HG03571 (cell line): ENCODE data around the gene MRPL42.
"Not testable (repeated sequence)": the region's sequence is repeated elsewhere in the genome, so short reads cannot be mapped to it uniquely, and the experiment has no call there.

ENCODE experiments used
- ATAC-seq: cut with Tn5 transposase; IDR thresholded peaks from one replicate; pipeline ENCODE4 v1.9.1; 2021; ENCODE audit not compliant: unreplicated experiment

MRPL42 gene

DNA sequence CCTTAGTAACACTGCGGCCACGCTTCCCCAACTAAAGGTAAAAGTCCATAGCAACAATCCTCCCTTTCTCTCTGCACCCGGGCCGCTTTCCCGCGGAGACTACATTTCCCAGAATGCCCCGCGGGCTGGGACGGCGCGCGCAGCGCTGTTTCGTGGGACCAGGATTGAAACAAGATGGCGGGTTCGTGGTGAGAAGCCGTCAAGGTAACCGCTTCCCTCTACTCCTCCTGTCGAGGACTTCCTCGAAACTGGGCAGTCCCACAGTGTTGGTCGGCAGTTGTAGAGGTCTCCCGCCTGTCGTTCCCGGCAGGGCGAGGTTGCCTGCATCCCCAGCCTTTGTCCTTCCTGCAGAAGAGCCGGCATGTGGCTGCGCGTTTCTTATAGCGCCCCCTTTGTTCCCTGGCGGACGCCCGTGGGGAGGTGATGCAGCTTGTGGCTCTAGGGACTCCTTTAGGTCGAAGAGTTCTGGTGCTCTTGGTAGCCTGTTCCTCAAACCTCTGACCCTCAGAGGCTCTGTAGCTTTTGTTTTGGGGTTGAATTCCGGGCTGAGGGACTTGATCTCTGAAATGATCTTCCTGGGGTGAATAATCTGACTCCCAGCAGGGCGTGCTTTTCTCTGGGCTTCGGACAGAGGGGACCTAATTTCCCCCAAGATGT lies at the start of gene MRPL42:
Gene MRPL42 (plus strand): TSS at position 164 of the 657 bp plus-strand sequence. CDS start 1,772 bp downstream, outside the sequence.
- peak; percentile 89 for ATAC-seq

DNA sequence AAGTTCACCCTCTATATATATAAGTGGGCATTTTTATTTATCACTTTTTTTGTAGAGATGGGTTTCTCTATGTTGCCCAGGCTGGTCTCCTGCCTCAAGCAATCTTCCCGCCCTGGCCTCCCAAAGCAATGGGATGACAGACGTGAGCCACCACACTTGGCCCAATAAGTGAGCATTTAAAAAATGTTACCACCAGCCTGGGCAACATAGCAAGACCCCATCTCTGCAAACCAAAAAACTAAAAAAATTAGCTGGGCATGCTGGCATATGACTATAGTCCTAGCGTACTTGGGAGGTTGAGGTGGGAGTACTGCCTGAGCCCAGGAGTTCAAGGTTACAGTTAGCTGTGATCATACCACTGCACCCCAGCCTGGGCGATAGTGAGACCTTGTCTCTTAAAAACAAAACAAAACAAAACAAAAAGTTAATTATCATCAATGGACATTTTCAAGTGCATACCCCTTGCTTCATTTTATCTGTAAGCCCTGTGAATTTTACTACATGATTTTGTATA lies 49.3 kb upstream of the MRPL42 start:
- ATAC-seq, result no peak

DNA sequence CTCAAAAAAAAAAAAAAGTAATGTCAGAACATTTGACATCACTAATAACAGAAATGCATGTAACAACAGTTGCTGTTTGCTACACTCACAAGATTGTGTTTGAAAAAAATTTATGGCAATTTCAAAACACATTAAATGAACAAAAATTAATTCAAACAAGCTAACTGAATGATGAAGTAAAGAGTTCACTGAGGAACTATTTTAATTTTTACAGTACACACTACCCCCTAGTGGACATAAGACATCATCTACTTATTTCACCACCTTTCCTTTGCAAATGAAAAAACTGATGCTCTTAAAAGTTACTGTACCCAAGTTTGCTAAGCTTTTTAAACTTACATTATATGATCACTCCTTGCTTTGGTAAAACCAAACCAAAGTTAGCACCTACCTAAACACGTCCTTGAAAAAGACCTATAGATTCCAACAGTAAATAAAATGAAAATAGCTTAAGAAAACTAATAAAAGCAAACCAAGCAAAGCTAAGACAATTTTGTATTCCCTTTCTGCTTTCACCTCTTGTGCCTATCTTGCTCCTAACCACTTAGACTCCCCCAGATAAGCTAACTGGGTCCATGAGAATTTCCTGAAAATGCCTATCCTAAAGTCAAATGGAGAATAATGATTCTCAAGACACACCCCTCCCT lies 47.8 kb upstream of the MRPL42 start:
- ATAC-seq, result no peak

DNA sequence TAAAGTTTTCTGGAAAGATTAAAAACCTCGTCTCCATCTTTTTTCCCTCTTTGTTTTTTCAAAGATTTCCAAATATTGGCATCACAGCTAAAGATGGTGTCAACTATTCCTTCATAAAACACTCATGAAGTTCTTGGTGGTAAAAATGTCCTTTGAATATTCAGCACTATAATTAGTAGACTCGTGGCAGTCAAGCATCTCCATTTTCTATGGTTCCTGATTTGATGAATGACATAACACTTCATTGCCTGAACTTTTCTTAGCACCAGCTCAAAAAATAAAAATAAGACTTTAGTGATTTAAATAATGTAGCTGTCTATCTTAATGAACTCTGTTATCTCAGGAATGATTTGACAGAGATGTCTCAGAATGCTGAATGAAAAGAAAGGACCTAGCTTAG lies 45.3 kb upstream of the MRPL42 start:
- ATAC-seq, result no peak

DNA sequence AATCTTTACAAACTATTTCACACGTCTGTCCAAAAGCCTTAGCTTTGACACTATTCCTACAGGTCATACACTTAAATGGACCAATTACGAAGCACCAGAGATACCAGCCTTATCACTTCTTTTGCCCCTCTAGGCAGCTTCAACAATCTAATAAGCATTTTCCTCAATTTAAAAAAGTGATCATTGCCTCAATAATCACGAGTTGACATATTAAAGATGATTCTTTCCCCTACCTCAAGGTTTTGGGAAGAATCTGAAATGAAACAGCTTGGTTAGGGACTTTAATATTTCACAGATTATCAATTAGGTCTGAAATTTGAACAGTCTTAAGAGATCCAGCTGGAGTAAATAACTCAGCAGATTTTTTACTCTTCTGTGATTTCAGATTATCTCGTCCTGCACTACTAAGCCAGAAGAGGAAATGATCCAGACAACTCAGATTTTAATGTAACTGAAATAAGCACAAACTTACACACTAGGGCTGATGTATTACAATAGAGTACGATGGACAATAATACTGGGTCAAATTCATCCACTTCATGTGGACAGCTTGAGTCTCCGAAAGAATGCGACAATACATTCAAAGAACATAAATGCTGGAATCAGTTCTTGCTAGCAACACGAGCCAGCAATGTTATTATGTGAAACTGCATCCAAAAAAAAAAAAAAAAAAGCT lies 41.4 kb upstream of the MRPL42 start:
- no peak for ATAC-seq

DNA sequence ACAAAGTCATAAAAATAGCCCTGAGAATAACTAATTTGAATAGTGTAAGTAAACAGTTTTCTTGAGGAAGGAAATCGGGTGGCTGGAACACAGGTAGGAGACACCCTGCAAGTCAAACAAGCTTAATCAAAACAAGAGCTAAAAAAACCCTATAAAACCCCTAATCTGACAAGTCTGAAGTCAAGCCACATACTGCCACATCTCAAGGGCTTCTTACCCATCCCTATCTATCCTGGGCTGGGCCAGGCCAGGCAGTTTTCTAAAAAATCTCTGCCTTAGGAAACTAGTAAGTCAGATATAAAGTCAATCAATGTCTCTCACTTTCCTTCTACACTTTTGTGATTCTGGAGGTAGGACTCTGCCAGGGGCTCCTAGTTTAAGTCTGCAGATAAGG lies 40.9 kb upstream of the MRPL42 start:
- ATAC-seq, result no peak

DNA sequence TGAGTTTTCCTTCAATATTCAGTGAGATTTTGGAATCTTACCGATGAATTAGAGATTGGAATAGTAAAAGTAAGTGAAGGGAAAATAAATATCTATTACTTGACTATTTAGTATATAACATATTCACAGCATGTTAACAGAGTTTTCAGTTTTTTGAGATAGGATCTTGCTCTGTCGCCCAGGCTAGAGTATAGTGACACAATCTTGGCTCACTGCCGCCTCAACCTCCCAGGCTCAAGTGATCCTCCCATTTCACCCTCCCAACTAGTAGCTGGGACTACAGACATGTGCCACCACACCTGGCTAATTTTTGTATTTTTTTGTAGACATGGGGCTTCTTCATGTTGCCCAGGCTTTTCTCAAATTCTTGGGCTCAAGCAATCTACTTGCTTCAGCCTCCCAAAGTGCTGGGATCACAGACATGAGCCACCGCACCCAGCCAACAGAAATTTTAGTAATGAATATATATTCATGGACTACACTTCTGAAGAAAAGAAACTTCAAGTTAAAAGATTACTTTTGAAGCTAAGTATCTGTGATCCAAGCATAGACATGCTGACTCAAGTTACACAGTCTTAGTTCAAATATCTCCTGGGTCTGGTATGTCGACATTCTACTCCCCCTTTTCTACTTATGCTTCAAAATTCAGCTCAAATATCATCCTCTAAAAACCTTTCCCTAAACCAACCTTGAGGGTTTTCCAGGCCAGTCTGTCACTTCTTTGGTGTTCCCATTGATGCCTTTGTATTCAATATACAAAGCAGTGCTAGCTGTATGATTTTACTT lies 39.3 kb upstream of the MRPL42 start:
- ATAC-seq, result no peak

DNA sequence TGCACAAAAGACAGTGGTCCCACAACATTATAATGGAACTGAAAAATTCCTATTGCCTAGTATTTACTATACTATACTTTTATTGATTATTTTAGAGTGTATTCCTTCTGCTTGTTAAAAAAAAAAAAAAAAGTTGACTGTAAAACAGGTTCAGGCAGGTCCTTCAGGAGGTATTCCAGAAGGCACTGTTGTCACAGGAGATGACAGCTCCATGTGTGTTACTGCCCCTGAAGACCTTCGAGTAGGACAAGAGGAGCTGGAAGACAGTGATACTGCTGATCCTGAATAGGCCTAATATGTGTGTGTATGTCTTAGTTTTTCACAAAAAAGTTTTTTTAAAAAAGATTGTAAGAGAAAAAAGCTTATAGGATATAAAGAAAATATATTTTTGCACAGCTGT lies 37.9 kb upstream of the MRPL42 start:
- ATAC-seq, result no peak

DNA sequence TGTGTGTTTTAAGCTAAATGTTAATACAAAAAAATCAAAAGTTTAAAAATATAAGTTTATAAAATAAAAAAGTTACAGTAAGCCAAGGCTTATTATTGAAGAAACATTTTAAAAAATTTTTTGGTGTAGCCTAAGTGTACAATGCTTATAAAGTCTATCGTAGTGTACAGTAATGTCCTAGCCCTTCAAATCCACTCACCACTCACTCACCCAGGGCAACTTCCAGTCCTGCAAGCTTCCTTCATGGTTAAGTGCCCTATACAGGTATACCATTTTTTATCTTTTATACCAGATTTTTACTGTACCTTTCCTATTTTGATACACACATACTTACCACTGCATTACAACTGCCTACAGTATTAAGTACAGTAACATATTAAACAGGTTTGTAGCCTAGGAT lies 37.5 kb upstream of the MRPL42 start:
- ATAC-seq, result no peak

DNA sequence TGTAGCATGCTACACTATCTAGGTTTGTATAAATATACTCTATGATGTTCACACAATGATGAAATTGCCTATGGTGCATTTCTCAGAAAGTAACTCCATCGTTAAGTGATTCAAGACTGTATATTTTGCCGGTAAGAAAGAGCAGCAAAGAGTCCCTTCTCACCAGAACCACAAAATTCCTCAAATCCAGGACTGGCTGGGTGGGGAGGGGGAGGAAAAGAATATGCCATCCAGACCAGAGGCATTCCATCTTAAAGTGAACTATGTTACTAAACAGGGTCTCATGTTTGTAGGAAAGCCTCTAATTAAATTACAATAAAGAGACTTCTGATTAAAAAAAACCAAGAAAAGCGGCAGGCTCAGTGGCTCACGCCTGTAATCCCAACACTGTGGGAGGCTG lies 37.0 kb upstream of the MRPL42 start:
- no peak for ATAC-seq

DNA sequence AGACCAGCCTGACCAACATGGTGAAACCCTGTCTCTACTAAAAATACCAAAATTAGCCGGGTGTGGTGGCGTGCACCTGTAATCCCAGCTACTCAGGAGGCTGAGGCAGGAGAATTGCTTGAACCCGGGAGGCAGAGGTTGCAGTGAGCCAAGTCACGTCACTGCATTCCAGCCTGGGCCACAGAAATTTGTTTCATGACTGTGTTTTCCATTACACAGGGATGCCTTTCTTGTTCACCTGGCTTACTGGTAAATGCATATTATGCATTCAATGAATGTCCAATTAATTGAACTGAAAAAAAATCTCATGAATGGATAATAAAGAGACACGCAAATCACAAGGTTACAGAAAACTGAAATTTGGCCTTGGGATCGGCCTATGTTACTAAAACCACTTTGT lies 35.3 kb upstream of the MRPL42 start:
- not testable (repeated sequence) for ATAC-seq

DNA sequence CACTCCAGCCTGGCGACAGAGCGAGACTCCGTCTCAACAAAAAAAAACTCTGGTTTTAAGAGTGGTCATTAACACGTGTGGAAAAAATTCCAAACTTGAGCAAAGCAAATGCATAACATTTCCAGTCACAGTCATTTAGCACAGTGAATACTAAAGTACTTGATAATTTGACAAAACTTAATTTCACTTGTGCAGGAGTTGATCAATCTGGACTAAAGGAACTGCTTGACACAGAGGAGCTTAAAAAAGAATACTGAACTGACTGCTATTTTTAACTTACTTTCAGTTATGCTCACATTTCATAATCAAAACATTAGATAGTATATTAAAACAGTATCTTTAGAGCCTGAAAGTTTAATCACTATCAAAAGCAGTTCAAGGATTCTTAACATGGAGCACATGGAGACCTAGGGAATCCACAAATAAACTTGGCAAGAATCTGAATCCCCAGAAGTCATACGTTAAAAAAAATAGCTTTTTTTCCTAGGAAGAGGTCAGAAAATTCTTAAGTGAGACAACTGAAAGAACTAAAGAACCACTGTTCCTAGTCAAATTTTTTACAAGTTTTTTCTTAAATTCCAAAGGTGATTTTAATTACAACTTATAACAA lies 33.0 kb upstream of the MRPL42 start:
- no peak for ATAC-seq

DNA sequence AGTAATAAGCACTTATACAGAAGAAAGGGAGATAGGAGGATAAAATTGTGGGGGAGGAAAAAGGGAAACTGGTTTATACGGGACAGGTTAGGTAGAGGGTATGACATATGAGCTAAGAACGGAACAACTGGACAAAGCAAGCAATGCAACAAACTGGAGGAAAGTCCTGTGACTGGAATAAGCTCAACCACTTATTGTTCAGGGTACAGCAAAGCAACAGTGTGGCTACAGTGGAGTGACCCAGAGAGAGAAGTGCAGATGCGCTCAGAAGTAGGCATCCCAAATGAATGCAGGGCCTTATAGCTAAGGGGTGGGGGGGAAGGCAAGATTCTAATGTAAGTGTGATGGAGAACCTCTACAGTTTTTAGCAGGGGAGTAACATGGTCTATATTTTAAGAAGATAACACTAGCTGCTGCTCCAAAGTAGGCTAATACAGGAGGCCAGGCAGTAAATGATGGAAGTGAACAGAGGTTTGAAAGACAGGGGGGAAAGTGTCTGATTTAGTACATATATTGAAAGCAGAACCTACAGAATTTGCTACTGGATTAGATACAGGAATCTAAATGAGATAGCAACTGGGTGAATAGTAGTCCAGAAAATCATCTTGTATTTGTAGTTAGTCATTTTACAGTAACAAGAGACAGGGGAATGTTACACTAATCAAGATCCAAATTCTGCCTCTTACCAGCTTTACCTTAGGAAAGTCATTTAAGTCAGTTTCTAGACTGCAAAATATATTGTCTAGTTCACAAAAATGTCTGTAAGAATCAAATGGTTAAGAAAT lies 28.9 kb upstream of the MRPL42 start:
- ATAC-seq, result no peak

DNA sequence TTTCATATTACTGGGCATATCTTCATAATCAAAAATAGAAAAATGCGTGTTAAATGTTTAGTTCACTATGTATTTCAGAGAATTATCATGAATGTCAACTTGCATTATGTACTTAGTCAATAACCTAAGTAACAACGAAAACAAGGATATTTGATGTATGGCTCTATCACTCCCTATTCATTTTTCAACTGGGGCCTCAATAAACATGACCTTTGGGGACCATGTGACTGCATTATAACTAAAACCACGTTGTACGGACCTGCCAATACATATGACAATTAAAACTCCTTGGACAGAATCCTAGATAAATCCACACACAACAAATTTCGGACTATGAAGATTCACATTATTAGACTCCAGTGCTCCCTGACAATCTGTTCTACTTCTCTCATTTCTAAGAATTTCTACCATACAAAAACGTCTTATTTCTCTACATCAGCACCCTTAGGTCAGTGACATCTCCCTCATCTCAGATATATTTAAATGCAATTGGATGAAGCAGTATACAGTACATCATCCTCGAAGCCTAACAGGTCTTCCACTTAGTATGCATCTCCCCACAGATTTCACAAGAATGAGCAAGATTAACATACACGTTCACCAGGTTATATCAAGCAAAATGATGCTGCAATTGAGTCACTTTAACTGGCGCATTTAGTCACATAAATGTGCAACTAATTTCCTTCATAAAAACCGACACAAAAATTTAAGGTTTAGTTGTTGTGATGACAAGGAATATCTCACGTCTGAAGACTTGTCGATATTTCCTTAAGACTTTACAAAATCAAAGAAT lies 27.1 kb upstream of the MRPL42 start:
- ATAC-seq, result no peak

DNA sequence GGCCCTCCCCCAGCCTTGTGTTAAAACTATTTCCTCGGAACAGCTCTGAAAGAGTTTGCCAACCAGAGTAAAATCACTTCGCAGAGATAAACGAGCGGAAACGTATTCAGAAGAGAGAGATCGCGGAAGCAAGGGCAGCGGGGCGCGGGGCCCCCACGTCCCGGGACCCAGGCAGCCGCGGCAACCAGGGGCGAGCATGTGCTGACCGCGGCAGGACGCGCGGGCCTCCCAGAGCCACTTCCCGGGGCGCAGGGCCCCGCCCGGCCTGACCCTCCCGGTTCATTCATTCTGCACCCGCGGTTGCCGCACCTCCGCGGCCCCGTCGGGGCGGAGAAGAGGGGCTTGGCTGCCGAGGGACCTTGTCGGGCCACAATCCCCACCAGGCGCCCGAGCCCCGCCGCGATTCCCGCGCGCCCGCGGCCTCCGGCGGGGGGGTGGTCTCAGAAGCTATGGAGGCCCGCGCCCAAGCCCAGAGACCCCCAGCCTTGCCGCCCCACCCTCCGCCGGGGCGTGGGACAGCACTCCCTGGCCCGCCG lies 26.2 kb upstream of the MRPL42 start:
- no peak for ATAC-seq

DNA sequence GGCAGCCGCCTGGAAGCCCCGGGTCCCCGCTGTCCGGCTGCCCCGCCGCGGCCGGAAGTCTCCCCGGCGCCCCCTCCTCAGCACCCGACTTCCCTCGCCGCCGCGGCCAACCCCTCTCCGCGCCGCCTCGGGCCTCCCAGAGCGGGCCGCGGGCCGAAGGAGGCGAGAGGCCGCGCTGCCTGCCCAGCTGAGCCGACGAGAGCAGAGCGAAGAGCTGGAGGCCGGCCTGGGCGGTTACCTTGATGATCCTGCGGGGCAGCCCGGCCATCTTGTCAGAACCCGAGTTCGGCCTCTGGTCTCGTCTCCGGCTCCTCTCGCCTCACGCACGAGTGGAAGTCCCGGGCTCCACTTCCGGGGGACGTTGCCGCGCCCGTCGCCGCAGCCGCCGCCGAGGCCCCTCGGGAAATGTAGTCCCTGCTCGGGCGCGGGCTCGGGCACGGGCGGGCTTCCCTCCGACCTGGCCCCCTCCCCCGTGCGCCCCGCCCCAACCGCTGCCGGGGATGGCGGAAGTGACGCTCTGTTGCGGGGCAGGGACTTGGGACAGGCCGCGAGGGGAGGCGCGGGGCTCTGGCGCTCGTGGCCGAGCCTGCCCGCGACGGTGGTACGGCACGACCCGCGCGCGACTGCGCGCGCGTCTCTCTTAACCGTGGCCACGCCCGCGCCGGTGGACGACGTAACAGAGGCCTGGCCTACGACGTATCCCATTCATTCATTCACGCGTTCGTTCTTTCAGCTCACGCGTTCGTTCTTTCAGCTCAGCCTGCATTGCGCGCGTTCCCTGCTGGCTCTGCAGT lies 25.5 kb upstream of the MRPL42 start, which contains the start of gene UBE2N:
Gene UBE2N (minus strand): TSS at position 331 of the 794 bp plus-strand sequence. CDS start 63 bp downstream, at position 268.
- ATAC-seq, result peak; percentile 77

DNA sequence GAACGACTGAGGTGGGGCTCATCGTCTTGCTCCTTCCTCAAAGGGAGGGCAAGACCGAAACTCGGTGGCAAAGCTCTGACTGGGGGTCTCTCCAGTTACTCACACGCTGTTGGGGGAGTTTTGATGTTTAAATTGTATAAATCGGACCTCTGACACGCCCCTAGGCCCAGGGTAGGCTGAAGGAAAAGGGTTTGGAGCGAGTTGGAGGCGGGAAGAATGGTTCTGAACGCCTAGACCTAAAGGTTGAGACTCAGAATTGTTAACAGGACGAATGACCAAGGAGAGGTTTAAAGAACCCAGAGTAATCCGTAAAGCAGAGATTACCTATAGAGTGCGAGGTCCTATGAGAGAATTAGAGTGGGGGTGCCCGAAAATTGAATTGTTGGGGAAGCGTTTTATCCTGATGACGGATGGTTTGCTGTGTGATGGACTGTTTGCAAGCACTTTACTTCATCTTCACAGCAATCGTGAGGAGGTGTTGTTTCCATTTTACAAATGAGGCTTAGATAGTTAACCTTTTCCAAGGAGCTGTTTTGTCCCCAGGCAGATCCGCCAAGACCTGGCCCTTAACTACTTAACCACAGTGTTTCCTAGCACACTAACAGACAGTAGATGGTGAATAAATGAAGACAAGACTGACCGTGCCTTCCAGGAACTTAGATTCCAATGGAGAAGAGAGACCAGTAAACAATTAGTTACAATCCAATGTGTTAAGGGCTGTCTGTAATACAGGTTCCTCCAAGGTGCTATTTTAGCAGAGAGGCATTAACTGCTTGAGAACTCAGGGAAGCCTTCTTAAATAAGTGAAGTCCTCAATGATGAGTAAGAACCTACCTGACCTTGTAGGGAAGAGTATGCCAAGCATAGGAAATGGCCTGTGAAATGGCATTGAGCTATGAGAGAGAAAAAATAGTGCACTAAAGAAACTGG lies 24.6 kb upstream of the MRPL42 start:
- ATAC-seq, result no peak
